GM21717 (cell line): ENCODE results near the gene KRTAP5-1.

ENCODE experiments used
- ATAC-seq: cut with Tn5 transposase; IDR thresholded peaks from one replicate; pipeline ENCODE4 v1.9.1; 2021; ENCODE audit warnings: mild to moderate bottlenecking, moderate library complexity; ENCODE audit not compliant: unreplicated experiment

Gene KRTAP5-1

DNA sequence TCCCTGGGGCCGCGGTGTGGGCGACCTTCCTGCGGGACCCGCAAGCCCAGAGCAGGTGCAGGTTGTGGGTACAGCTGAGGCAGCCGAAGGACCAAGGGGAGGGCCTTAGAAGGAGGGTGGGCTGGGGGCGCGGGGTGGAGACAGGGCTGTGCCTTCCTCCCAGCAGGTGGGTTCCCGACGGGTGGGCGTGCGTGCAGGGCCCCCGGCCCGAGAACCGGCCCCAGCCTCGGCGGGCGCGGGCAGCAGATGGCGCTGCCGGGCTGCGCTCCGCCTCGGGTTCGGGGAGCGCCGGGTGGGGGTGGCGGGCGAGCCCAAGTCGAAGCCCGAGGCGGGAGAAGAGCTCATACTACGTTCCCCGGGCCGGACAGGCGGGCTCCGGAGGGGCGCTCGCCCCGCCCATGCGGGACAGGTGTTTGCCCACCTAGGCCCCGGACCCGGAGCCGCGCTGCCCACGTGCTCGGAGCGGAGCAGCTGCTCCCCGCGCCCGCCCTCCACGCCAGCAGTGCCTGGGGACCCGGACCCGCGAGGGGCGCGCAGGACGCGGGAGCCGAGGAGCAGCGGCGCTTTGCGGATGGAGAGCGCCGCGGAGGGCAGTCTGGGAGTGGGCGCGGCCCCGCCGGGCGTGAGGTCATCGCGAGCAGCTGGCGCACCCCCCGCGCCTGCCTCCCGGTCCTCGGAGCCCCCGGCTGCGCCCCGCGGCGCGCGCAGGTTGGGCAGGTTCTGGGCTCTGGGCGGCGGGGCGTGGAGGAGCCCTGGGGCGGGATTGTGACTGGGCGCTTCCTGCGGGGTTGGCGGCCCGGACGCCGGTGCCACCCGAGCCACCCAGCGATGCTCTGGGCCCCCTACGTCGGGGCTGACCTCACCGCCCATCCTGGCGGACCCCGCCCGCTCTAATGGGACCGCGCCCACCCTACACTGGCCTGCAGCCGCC is 38.3 kb downstream of the KRTAP5-1 start:
- no peak for ATAC-seq

DNA sequence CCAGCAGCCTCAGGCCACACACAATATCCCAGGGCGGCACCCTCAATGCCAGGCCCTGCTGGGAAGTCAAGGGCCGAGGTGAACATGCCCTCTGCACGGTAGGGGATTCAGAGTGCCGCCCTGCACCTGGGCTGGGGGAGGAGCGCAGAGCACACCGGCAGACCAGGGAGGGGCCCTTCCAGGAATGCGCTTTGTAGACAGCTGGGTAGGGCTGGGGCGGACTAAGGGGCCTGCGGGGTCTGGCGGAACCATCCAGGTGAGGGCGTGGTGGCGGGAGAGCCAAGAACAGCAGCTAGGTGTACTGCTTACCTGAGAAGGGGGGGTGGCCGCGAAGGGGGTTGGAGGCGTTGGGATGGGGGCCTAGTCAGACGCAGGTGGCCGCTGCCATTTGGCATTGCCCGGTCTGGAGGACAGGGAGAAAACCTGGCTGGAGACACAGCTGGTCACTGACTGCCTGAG is 39.0 kb downstream of the KRTAP5-1 start:
- no peak for ATAC-seq

DNA sequence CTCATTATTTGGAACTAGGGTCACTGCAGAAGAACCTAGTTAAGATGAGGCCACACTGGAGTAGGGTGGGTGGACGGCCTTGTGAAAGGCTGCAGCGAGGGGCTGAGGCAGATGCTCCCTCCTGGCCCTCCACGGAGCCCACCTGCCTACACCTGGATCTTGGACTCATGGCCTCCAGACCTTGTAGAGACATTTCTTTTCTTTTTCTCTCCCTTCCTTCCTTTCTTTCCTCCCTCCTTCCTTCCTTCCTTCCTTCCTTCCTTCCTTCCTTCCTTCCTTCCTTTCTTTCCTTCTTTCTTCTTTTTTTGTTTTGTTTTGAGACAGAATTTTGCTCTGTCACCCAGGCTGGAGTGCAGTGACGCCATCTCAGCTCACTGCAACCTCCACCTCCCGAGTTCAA is 39.7 kb downstream of the KRTAP5-1 start:
- ATAC-seq: no peak

DNA sequence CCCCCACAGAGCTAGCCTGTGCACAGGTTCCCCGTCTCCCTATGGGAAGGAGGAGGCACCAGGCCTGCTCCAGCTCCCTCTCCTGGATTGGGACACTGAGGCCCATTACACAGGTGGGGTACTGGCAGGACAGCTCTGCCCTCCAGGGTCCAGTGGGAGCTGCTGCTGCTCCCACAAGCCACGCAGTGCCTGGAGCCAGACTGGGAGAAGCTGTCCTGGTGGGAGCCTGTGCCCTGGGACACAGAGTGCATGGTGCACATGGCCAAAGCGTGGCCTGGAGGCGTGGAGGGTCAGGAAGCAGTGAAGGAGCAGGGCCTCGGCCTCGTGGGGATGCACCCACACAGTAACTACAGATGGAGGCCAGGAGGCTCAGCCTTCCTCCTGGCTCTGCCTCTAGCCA is 40.5 kb downstream of the KRTAP5-1 start:
- no peak for ATAC-seq

DNA sequence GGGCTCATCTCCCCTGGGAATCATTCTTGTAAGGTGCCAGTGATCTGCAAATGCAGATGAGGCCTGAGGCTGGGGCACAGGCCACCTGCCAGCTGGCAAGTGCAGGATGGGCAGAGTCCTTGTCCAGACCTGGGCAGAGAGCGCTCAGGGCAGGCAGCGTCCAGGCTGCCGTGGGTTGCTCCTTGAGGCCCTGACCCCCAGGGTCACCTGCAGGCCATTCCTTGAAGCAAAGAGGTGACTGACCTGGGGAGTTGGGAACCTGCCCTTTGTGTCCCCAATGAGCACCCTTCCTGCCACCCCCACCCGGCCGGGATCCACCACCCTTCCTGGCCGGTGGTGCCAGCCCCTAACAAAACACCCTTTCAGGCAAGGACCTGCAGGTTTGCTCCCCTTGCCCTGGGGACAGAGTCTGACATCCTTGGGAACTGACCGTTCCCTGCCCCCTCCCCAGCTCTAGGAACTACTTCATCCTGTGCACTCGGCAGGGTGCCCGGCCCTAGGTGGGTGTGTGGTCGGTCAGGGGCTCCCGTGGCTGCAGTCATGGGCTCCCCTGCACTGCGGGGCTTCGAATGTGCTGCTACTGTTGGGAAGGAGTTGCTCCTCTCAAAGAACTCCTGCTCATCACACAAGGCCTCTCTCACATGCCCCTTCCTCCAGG is 41.3 kb downstream of the KRTAP5-1 start:
- no peak for ATAC-seq

DNA sequence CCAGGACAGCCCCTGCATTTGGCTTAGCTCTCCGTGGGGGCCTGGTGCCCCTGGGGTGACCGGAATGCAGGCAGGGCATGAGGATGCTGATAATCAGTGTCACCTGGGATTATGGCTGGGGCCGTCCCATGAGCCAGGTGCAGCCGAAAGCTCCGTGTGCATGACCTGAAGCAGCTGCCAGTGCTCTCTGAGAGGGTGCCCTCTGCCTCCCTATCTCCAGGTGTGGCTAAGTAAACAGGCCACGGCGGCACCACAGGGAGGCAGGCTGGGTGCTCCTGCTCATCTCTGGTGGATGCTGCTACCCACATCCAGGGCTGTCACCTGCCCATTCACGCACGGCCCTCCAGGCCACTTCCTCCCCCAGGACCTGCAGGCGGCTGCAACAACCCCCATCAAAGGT is 42.8 kb downstream of the KRTAP5-1 start:
- ATAC-seq: no peak

DNA sequence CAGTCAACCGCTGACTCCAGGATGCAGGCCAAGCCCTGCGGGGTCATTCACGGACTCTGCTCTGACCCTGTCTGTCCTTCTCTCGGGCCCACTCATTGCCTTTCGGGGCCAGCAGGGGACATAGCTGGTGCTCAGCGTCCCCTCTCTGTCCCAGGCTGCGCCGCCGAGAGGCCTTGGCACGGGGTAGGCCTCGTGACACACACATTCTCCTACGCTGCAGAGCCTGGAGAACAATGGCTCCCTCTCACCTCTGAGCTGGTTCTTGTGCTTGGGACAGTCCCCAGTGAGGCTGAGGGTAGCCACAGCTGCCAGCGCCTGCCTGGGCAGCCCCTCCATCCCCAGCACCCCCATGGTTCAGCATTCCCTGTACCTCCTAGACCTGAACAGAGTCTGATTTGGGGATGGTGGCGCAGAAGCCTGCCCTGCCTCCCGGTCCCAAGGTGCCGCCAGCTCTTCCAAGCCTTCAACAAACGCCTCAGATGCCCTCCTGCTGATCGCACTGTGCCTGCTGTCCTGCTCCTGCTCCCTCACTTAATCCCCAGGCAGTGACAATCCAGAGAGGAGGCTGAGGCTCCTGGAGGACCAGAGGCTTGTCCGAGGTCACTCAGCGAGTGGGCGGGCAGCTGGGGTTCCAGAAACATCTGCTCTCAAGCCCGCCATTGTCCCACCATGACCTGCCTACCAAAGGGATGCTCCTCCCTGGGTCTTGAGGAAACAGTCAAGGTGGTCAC is 43.4 kb downstream of the KRTAP5-1 start:
- ATAC-seq: no peak

DNA sequence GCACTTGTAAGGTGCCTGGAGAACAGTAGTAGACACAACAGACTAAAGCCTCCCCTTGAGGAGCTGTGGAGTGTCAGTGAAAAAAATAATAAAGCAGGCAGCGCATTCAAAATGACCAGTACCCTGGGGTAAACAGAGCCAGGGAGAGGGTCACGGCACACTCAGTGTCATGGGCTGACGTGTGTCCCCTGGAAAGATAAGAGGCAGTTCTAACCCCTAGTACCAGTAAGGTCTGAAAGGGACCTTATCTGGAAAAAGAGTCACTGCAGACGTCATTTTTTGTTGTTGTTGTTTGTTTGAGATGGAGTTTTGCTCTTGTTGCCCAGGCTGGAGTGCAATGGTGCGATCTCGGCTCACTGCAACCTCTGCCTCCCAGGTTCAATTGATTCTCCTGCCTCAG is 45.0 kb downstream of the KRTAP5-1 start:
- no peak for ATAC-seq

DNA sequence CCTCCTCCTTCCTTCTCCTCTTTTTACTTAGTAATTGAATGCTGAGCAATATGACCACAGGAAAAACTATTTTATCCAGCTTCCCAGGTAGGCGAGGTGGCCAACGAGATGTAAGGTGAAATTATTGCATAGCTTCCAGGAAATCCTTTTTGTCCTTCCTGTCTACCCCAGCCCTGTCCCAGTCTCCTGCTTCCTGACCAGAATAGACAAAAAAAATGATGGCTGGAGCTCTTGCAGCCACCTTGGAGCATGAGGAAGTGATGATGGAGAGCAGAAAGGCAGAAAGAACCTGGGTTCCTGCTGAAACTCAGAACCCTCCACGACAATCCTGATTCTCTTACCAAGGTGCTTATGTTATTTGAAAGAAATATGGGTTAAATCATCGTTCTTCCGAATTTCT is 46.9 kb downstream of the KRTAP5-1 start:
- no peak for ATAC-seq

DNA sequence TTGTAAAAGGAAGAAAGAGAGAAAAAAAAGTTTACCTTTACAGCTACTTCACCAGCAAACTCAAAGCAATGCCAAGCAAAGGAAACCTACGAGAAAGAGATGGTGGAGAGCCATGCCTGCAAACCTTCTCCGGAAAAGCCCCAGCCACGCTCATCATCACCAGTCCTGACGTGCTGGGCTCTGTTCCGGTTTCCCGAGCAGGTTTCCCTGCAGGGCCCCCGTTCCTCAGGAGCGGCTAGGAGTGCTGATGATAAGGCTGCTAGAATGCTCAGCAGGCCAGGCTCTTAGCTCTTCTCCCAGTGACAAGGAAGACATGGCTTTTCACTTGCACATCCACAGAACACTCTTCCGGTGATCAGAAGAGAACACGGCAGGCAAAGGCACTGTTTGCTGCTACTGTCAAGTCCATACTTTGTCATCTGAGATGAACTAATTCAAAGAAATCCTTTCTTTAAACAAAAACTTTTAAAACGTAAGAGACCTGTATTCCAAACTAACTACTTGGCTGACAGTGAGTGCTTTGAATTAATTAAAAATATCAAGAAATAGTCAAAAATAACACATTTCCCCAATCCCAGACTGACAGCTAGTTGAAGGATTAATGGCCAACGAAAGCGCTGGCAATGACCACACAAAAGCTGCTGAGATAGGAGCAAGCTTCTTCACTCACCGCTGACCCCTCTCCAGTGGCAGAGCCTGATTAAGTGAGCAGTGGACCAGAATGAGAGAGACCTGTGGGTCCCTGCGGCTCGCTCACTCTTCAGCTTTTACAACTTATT is 48.8 kb downstream of the KRTAP5-1 start:
- no peak for ATAC-seq

DNA sequence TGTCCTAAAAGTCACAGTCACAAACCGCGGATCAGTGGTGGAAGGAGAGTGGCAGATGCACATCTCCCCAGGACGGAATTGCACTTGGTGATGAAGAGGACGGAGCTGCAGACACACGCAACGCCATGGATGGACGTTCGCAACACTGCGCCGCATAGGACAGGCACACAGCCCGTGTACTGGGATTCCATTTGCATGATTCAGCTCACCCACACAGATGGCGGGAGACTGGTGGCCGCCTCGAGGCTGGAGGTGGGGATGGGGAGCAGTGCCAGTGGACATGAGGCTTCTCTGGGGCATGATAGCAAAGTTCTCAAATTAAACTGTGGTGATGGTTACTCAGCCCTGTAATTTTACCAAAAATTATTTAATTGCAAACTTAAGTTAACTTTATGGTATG is 50.4 kb downstream of the KRTAP5-1 start:
- ATAC-seq: no peak
